H1 (cell line): ENCODE measurements around the gene SPDYC.

Experiments used
- RAD21 ChIP-seq, 2 experiments: IDR thresholded peaks in 1 of 2; conservative IDR thresholded peaks in 1 of 2; 2 replicates each; pipeline ENCODE4 v1.6.1; 2011; ENCODE audit warnings: low read depth in 2 of 2, low read length in 2 of 2, improper control_type of control experiment in 1 of 2, inconsistent platforms in 1 of 2, mild to moderate bottlenecking in 1 of 2, moderate library complexity in 1 of 2
- RFX5 ChIP-seq: IDR thresholded peaks from 2 replicates; pipeline ENCODE4 v1.6.1; 2011; ENCODE audit warnings: low read depth, low read length, improper control_type of control experiment, borderline replicate concordance
- TCF12 ChIP-seq: IDR thresholded peaks from 2 replicates; pipeline ENCODE4 v1.6.1; 2011; ENCODE audit warnings: low read depth, mild to moderate bottlenecking, low read length

- no peak for TF ChIP-seq RAD21 (IDR thresholded peaks at IDR 0.05 in 1 of 2, conservative IDR thresholded peaks at IDR 0.05 in 1 of 2; ENCODE audit: low read depth in 2 of 2, low read length in 2 of 2)
- no peak for TF ChIP-seq RFX5
- no peak for TF ChIP-seq TCF12
These were observed 38.1 kb downstream of the SPDYC start for GRCh38 chr11:65207918-65208784.
